AG09309 (cell line): ENCODE measurements around the gene TBXAS1.

Experiments used
- DNase-seq: peaks from one replicate; pipeline ENCODE4 v3.0.0-alpha.2; 2010; ENCODE audit warnings: low read depth
- H3K4me3 ChIP-seq: 2 replicates; pipeline ENCODE4 v1.5.1; 2011; ENCODE audit warnings: mild to moderate bottlenecking, low read depth, low read length, moderate library complexity; ENCODE audit not compliant: control insufficient read depth
- CTCF ChIP-seq: IDR thresholded peaks from 2 replicates; pipeline ENCODE4 v1.5.1; 2011; ENCODE audit warnings: mild to moderate bottlenecking, low read depth, low read length, inconsistent platforms; ENCODE audit not compliant: insufficient read depth, control insufficient read depth; ENCODE audit errors: missing control alignments

The TBXAS1 gene

GRCh38 chr7:139965942-139966628 is 137.0 kb downstream of the TBXAS1 start:
- no peak overlapping the region for H3K4me3 ChIP-seq
- DNase-seq, result no peak
- no peak for TF ChIP-seq CTCF

- no peak overlapping the region for H3K4me3 ChIP-seq
- no peak for DNase-seq
- no peak for TF ChIP-seq CTCF
Observed at GRCh38 chr7:139966949-139967348, 137.9 kb downstream of the TBXAS1 start.

- no peak overlapping the region for H3K4me3 ChIP-seq
- TF ChIP-seq CTCF, result no peak
- no peak for DNase-seq
Observed at GRCh38 chr7:139968931-139969330, 139.9 kb downstream of the TBXAS1 start.

- no peak for TF ChIP-seq CTCF
- no peak for DNase-seq
Observed at GRCh38 chr7:139972029-139972428, 143.0 kb downstream of the TBXAS1 start.

GRCh38 chr7:139973101-139974050 is 144.3 kb downstream of the TBXAS1 start:
- no peak overlapping the region for H3K4me3 ChIP-seq
- no peak for TF ChIP-seq CTCF
- DNase-seq, result no peak

More at GRCh38 chr7:139972029-139972428, 143.0 kb downstream of the TBXAS1 start:
- H3K4me3 ChIP-seq, result no peak overlapping the region

- no peak overlapping the region for H3K4me3 ChIP-seq
- no peak for TF ChIP-seq CTCF
- DNase-seq, result no peak
Observed at GRCh38 chr7:139974179-139974811, 145.2 kb downstream of the TBXAS1 start.
